ENCODE data around the gene POLR1C. TPM values are rescaled to one million over a fixed set of nuclear protein-coding genes. Genes with fewer than 3 reads are reported as not detected.
"Not testable (repeated sequence)": the region's sequence is repeated elsewhere in the genome, so short reads cannot be mapped to it uniquely, and the experiment has no call there.

Gene POLR1C
- total and polyA plus RNA-seq, 4 donors: 11.0 to 27.6 (median 21.9) TPM

DNA sequence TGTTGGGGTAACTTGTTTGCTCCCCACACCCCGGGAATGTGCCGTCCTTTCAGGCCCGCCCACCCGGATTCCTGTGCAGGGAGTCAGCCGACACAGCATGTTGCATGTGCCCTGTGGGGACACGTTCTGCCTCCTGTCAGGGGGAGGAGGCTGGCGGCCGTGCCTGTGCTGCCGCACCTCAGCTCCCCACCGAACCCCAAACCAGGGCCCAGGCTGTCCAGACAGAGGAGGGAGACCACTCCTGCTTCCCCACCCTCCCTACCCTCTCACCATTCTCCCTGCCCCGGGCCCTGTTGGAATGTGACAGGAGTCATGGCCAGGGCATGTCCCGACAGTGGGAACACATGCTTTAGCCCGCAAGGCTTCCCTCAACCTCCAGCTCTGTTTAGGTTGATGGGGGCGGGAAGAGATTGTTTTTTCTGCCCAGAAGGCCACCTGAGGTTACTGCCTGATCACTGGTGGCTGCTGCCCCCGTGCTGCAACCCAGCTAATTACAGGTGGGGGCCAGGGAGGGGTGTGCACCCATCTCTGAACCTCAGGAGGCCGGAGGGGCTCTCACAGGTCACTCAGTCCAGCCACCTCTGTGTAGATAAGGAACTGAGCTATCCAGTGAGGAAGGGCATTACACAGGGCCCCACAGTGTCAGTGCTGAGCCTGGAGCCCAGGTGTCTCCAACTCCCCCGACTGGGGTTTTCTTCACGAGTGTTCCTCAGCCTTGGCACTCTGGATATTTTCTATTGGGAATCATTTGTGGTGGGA is 20.3 kb upstream of the POLR1C start:
- intact Hi-C loops (cut with DNase I): loop anchor here in 1 of 2 donors (2.0 kb wide), 1 partner anchor 42 kb away; the partner anchor contains the start of gene DLK2
- WGBS, 2 donors: 15 to 19% methylated on average over 14 to 18 of the region's 18 CpGs
- DNase-seq (peak; percentile 64 to 84), ATAC-seq (ENCODE audit: low FRiP score) (peak; percentile 23)
- Histone ChIP-seq H3K27ac (ENCODE audit: low read depth in 1 of 2, low read length in 2 of 2) (no peak overlapping the region), H3K36me3 (ENCODE audit: control insufficient read depth in 1 of 2, insufficient read depth in 2 of 2, low read length in 1 of 2) (no peaks in the 10 kb centered on the region), H3K27me3 (ENCODE audit: control insufficient read depth in 1 of 2, insufficient read depth in 2 of 2, low read length in 1 of 2) (no peaks in the 10 kb centered on the region), H3K4me1 (ENCODE audit: control insufficient read depth in 1 of 2, insufficient read depth in 2 of 2, low read length in 2 of 2) (no peaks in the 10 kb centered on the region), H3K4me3 (ENCODE audit: low read length in 2 of 2) (no peak overlapping the region), H3K9me3 (ENCODE audit: control insufficient read depth, low read length) (no peaks in the 10 kb centered on the region)

DNA sequence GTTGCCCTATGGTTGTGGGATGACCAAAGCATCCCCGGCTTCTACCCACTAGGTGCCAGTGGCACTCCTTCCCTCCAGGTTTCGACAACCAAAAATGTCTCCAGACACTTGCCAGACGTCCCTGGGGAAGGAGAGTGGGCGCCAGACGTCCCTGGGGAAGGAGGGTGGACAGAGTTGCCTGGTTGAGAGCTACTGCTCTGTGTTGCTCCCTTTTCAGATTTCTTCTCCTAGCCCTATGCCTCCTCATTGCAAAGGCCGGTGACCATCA is 19.8 kb upstream of the POLR1C start:
- Histone ChIP-seq H3K36me3 (ENCODE audit: control insufficient read depth in 1 of 2, insufficient read depth in 2 of 2, low read length in 1 of 2) (no peaks in the 10 kb centered on the region), H3K4me3 (ENCODE audit: low read length in 2 of 2) (no peak overlapping the region), H3K4me1 (ENCODE audit: control insufficient read depth in 1 of 2, insufficient read depth in 2 of 2, low read length in 2 of 2) (no peaks in the 10 kb centered on the region), H3K27ac (ENCODE audit: low read depth in 1 of 2, low read length in 2 of 2) (no peak overlapping the region), H3K27me3 (ENCODE audit: control insufficient read depth in 1 of 2, insufficient read depth in 2 of 2, low read length in 1 of 2) (no peaks in the 10 kb centered on the region), H3K9me3 (ENCODE audit: control insufficient read depth, low read length) (no peaks in the 10 kb centered on the region)
- WGBS, 2 donors: 29 to 37% methylated on average over 6 of the region's 6 CpGs
- DNase-seq (no peak), ATAC-seq (ENCODE audit: low FRiP score) (no peak)
- intact Hi-C loops (cut with DNase I): loop anchor here in 1 of 2 donors (2.0 kb wide), 1 partner anchor 42 kb away; the partner anchor contains the start of gene DLK2

GRCh38 chr6:43497689-43498088 is 19.2 kb upstream of the POLR1C start:
- ATAC-seq (ENCODE audit: low FRiP score): no peak
- no peaks in the 10 kb centered on the region for H3K4me1 ChIP-seq (ENCODE audit: control insufficient read depth in 1 of 2, insufficient read depth in 2 of 2, low read length in 2 of 2)
- 91 to 93% methylated on average over 12 of the region's 12 CpGs for WGBS, 2 donors

DNA sequence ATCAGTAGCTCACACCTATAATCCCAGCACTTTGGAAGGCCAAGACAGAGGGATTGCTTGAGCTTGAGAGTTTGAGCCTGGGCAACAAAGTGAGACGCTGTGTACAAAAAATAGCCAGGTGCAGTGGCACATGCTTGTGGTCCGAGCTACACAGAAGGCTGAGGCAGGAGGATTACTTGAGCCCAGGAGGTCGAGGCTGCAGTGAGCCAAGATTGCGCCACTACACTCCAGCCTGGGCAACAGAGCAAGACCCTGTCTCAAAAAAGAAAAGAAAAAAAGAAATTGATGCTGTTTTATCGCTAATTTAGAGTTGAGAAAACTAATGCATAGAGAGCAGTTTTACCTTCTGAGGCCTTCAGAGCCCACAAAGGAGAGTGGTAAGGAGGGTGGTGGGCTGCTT is 18.6 kb upstream of the POLR1C start:
- H3K27me3 ChIP-seq (ENCODE audit: control insufficient read depth in 1 of 2, insufficient read depth in 2 of 2, low read length in 1 of 2); DNase-seq; H3K27ac ChIP-seq (ENCODE audit: low read depth in 1 of 2, low read length in 2 of 2); ATAC-seq (ENCODE audit: low FRiP score); H3K36me3 ChIP-seq (ENCODE audit: control insufficient read depth in 1 of 2, insufficient read depth in 2 of 2, low read length in 1 of 2); H3K9me3 ChIP-seq (ENCODE audit: control insufficient read depth, low read length); intact Hi-C loops (cut with DNase I); H3K4me1 ChIP-seq (ENCODE audit: control insufficient read depth in 1 of 2, insufficient read depth in 2 of 2, low read length in 2 of 2); H3K4me3 ChIP-seq (ENCODE audit: low read length in 2 of 2): not testable (repeated sequence)
- 90 to 94% methylated on average over 5 of the region's 5 CpGs for WGBS, 2 donors

More at GRCh38 chr6:43497689-43498088, 19.2 kb upstream of the POLR1C start:
- peaks cover 0 to 3% of the 10 kb centered on the region in 2 donors for H3K36me3 ChIP-seq (ENCODE audit: control insufficient read depth in 1 of 2, insufficient read depth in 2 of 2, low read length in 1 of 2)
- no peak overlapping the region for H3K27ac ChIP-seq (ENCODE audit: low read depth in 1 of 2, low read length in 2 of 2)
- H3K4me3 ChIP-seq (ENCODE audit: low read length in 2 of 2): no peak overlapping the region
- no peak for DNase-seq
- no peaks in the 10 kb centered on the region for H3K9me3 ChIP-seq (ENCODE audit: control insufficient read depth, low read length)
- H3K27me3 ChIP-seq (ENCODE audit: control insufficient read depth in 1 of 2, insufficient read depth in 2 of 2, low read length in 1 of 2): no peaks in the 10 kb centered on the region
- intact Hi-C loops (cut with DNase I): loop anchor here in 1 of 2 donors (2.0 kb wide), 1 partner anchor 43 kb away; the partner anchor contains the start of gene DLK2

DNA sequence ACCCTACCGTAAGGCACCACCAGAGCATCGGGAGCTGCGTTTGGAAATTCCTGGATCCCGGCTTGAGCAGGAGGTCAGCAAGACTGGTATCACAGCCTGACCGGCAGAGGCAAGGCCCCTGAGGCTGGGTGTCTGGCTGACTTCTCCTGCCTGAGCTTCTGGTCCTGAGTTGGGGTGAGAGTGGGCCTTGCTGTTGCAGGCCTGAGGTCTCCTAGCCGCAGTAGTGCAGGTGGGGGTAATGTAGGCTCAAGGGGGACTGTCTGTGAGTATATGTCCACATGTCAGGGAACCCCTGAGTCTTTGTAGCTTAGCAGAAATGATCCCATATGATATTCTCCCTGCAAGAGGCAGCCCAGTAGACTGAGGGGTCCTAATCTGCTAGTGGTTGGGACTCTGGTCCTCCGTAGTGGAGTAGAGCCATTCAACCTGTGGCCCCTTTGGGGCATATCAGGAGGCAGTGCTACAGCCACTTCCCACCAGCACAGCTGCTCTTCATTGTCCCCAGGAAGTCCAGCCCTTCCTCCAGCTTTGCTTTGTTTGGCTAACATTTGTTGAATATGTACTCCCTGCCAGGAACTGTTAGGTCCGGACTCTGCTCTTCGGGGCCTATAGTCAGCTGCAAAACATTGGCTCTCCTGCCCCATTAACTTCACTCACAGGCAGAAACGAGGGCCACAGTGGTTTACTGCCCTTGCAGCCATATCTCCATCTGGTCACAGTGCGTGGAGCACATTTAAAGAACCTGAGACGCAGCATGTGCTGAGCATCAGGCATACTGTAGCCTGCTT is 17.7 kb upstream of the POLR1C start:
- 44 to 48% methylated on average over 12 of the region's 12 CpGs for WGBS, 2 donors

GRCh38 chr6:43500921-43501320 is 16.0 kb upstream of the POLR1C start:
- H3K4me3 ChIP-seq (ENCODE audit: low read length in 2 of 2): no peak overlapping the region
- intact Hi-C loops (cut with DNase I): loop anchor here in 1 of 2 donors (10.0 kb wide), 2 partner anchors 106 to 266 kb away; no protein-coding TSS in a partner anchor
- H3K36me3 ChIP-seq (ENCODE audit: control insufficient read depth in 1 of 2, insufficient read depth in 2 of 2, low read length in 1 of 2): peaks cover 0 to 14% of the 10 kb centered on the region in 2 donors
- no peaks in the 10 kb centered on the region for H3K27me3 ChIP-seq (ENCODE audit: control insufficient read depth in 1 of 2, insufficient read depth in 2 of 2, low read length in 1 of 2)
- H3K4me1 ChIP-seq (ENCODE audit: control insufficient read depth in 1 of 2, insufficient read depth in 2 of 2, low read length in 2 of 2): no peaks in the 10 kb centered on the region
- H3K27ac ChIP-seq (ENCODE audit: low read depth in 1 of 2, low read length in 2 of 2): no peak overlapping the region
- WGBS, 2 donors: 97 to 98% methylated on average over 3 of the region's 3 CpGs
- no peak for DNase-seq
- no peaks in the 10 kb centered on the region for H3K9me3 ChIP-seq (ENCODE audit: control insufficient read depth, low read length)
- ATAC-seq (ENCODE audit: low FRiP score): no peak

More for the DNA sequence above, 17.7 kb upstream of the POLR1C start:
- Histone ChIP-seq H3K9me3 (ENCODE audit: control insufficient read depth, low read length) (no peaks in the 10 kb centered on the region), H3K4me3 (ENCODE audit: low read length in 2 of 2) (no peak overlapping the region), H3K27ac (ENCODE audit: low read depth in 1 of 2, low read length in 2 of 2) (peak overlapping the region in 1 of 2 donors; percentile 14), H3K36me3 (ENCODE audit: control insufficient read depth in 1 of 2, insufficient read depth in 2 of 2, low read length in 1 of 2) (peaks cover 0 to 12% of the 10 kb centered on the region in 2 donors), H3K4me1 (ENCODE audit: control insufficient read depth in 1 of 2, insufficient read depth in 2 of 2, low read length in 2 of 2) (no peaks in the 10 kb centered on the region), H3K27me3 (ENCODE audit: control insufficient read depth in 1 of 2, insufficient read depth in 2 of 2, low read length in 1 of 2) (no peaks in the 10 kb centered on the region)
- ATAC-seq (ENCODE audit: low FRiP score) (no peak), DNase-seq (no peak)
- intact Hi-C loops (cut with DNase I): no loop called here

DNA sequence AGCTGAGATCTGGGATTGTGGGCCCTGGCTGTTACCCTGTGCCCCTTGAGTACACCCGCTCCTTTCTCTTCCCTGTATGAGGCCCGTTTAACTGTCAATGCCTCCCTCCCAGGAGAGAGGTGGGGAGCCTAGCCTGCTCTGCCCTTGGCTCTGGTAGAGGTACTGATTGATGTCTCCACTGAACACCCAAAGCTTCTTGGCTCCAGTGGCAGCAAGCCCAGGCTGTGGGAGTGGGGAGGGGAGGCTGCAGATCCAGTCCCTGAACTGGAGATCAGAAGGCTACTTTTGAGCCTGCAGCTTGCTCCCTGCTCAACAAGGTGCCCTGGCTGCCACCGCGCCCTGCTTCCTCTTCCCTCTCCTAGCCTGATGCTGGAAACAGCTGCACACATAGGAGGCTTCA is 14.2 kb upstream of the POLR1C start:
- no peaks in the 10 kb centered on the region for H3K4me1 ChIP-seq (ENCODE audit: control insufficient read depth in 1 of 2, insufficient read depth in 2 of 2, low read length in 2 of 2)
- 75 to 86% methylated on average over 4 of the region's 4 CpGs for WGBS, 2 donors
- intact Hi-C loops (cut with DNase I): loop anchor here in 1 of 2 donors (10.0 kb wide), 2 partner anchors 108 to 268 kb away; no protein-coding TSS in a partner anchor
- H3K9me3 ChIP-seq (ENCODE audit: control insufficient read depth, low read length): no peaks in the 10 kb centered on the region
- peaks cover 0 to 14% of the 10 kb centered on the region in 2 donors for H3K36me3 ChIP-seq (ENCODE audit: control insufficient read depth in 1 of 2, insufficient read depth in 2 of 2, low read length in 1 of 2)
- no peaks in the 10 kb centered on the region for H3K27me3 ChIP-seq (ENCODE audit: control insufficient read depth in 1 of 2, insufficient read depth in 2 of 2, low read length in 1 of 2)
- ATAC-seq (ENCODE audit: low FRiP score) (no peak), DNase-seq (no peak)
- no peak overlapping the region for H3K4me3 ChIP-seq (ENCODE audit: low read length in 2 of 2)
- no peak overlapping the region for H3K27ac ChIP-seq (ENCODE audit: low read depth in 1 of 2, low read length in 2 of 2)

GRCh38 chr6:43503443-43503842 is 13.4 kb upstream of the POLR1C start:
- DNase-seq (no peak), ATAC-seq (ENCODE audit: low FRiP score) (no peak)
- H3K9me3 ChIP-seq (ENCODE audit: control insufficient read depth, low read length): no peaks in the 10 kb centered on the region
- no peak overlapping the region for H3K4me3 ChIP-seq (ENCODE audit: low read length in 2 of 2)
- peaks cover 0 to 14% of the 10 kb centered on the region in 2 donors for H3K36me3 ChIP-seq (ENCODE audit: control insufficient read depth in 1 of 2, insufficient read depth in 2 of 2, low read length in 1 of 2)
- no peaks in the 10 kb centered on the region for H3K4me1 ChIP-seq (ENCODE audit: control insufficient read depth in 1 of 2, insufficient read depth in 2 of 2, low read length in 2 of 2)
- no peaks in the 10 kb centered on the region for H3K27me3 ChIP-seq (ENCODE audit: control insufficient read depth in 1 of 2, insufficient read depth in 2 of 2, low read length in 1 of 2)
- H3K27ac ChIP-seq (ENCODE audit: low read depth in 1 of 2, low read length in 2 of 2): no peak overlapping the region
- intact Hi-C loops (cut with DNase I): loop anchor here in 1 of 2 donors (10.0 kb wide), 2 partner anchors 109 to 269 kb away; no protein-coding TSS in a partner anchor
- WGBS, 2 donors: 91 to 95% methylated on average over 8 of the region's 8 CpGs
